NCI-H345 (cell line): Measurements from ENCODE around the gene PARS2.

Source experiments
- DNase-seq: peaks from one replicate; lab custom pipeline; 2025; lab: John Stamatoyannopoulos, UW

The PARS2 gene

GRCh38 chr1:54764133-54764921 is at the start of gene PARS2:
Gene PARS2, minus strand, starts transcription at chr1:54764523. Its CDS starts 5,362 bp downstream, at chr1:54759161.
- DNase-seq: peak; percentile 99

- DNase-seq: no peak
Measured at GRCh38 chr1:54814126-54814498, 49.8 kb upstream of the PARS2 start.

- no peak for DNase-seq
Measured at GRCh38 chr1:54813485-54814125, 49.3 kb upstream of the PARS2 start.

GRCh38 chr1:54812801-54813484 is 48.6 kb upstream of the PARS2 start:
- no peak for DNase-seq

GRCh38 chr1:54811739-54812655 is 47.7 kb upstream of the PARS2 start:
- DNase-seq: no peak

- no peak for DNase-seq
Measured at GRCh38 chr1:54811066-54811465, 46.7 kb upstream of the PARS2 start.

GRCh38 chr1:54810153-54810942 is 46.0 kb upstream of the PARS2 start:
- peak; percentile 60 for DNase-seq

- no peak for DNase-seq
Measured at GRCh38 chr1:54809496-54810074, 45.3 kb upstream of the PARS2 start.

GRCh38 chr1:54808443-54809207 is 44.3 kb upstream of the PARS2 start:
- no peak for DNase-seq

- DNase-seq: no peak
Measured at GRCh38 chr1:54807756-54808155, 43.4 kb upstream of the PARS2 start.

- DNase-seq: no peak
Measured at GRCh38 chr1:54806931-54807611, 42.7 kb upstream of the PARS2 start.

- no peak for DNase-seq
Measured at GRCh38 chr1:54805981-54806381, 41.7 kb upstream of the PARS2 start.

- no peak for DNase-seq
Measured at GRCh38 chr1:54805466-54805865, 41.1 kb upstream of the PARS2 start.

- DNase-seq: no peak
Measured at GRCh38 chr1:54804471-54805132, 40.3 kb upstream of the PARS2 start.

- DNase-seq: no peak
Measured at GRCh38 chr1:54803761-54804470, 39.6 kb upstream of the PARS2 start.

GRCh38 chr1:54800899-54801759 is 36.8 kb upstream of the PARS2 start, which contains the start of gene TTC22:
Gene TTC22, minus strand, starts transcription at chr1:54801323. Its CDS starts 160 bp downstream, at chr1:54801163.
- DNase-seq: no peak
